A172 (cell line): ENCODE measurements around the gene EMSY. TPM values are rescaled to one million over a fixed set of nuclear protein-coding genes. Genes with fewer than 3 reads are reported as not detected.

ENCODE experiments used
- DNase-seq: peaks from one replicate; pipeline ENCODE4 v3.0.0-alpha.2; 2015; ENCODE audit warnings: low spot score
- total RNA-seq: library from RNA; depleted of rRNA; stranded (reverse); fragments of >200 nt; shearing (Covaris generic); gene quantifications from 2 replicates; pipeline ENCODE4 v1.2.3, GENCODE V29; 2014

Gene EMSY
- total RNA-seq, 1 experiment from 2014 or later = 29.2 TPM

DNA sequence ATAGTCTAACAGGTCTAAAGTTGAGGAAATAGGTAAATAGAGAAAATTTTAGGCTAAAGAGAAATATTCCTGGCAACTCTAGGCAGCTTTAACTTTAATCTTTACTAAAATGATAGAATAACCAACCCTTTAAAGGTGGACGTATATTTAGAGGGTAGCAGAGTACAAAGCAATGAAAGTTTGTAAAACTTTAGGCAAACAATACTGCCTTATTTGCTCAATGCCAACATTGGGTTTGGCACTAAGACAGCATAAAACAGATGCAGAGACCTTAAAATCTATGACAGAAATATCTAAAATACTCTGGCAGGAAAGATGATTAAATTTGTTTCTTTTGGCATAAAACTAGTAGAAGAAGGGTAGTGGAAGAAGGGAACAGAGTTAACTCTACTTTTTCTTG lies 70.7 kb downstream of the EMSY start:
- no peak for DNase-seq

GRCh38 chr11:76523147-76523546 lies 78.3 kb downstream of the EMSY start:
- DNase-seq = no peak

DNA sequence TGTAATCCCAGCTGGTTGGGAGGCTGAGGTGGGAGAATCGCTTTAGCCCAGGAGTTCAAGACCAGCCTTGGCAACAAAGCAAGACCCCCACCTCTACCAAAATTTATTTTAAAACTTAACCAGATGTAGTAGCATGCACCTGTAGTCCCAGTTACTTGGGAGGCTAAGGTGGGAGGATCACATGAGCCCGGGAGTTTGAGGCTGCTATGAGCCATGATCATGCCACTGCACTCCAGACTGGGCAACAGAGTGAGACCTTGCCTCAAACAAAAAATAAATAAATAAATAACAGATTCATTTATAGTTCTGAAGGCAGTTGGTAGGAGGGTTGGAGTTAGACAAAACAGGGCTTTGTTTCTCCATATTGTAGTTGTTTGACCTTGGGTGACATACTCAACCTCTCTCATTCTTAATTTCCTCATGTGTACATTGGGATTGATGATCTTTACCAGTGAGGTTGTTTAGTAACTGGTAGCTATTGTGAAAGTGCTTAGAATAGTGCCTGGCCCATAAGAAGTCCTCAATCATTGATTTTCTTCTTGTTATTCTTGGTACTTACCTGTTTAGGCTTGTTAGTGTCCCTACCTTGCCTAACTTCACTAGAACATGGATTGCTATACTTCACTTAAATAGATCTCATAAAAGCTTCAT lies 79.1 kb downstream of the EMSY start:
- DNase-seq = no peak

DNA sequence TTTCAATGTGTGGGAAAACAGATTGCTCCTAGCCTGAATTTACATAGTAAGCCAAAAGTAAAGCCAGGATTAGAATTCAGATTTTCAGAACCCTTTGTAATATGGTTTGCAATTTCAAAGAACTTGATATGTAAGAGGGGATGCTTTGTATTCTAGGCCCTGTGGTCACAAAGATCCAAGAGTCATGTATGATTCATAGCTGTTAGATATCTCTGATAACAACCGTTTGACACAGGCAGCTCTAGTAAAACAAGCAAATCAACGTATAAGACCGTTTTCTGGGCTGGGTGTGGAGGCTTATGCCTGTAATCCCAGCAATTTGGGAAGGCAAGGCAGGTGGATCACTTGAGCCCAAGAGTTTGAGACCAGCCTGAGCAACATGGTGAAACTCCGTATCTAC lies 79.6 kb downstream of the EMSY start:
- peak; percentile 47 for DNase-seq

DNA sequence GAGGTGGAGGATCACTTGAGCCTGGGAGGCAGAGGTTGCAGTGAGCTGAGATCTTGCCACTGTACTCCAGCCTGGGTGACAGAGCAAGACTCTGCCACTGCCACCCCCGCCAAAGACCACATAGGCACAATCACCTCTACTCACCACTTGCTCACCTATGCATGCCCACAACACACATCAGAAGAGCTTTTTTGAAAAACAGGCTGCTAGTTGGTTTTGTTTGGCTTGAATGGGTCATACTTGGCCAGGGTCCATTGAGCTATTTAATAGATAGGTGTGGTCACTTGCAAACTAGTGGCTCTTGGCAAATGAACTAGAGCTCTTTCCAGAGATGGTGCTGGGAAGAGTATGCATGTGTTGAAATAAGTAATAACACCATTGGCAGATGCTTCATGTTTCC lies 80.1 kb downstream of the EMSY start:
- DNase-seq = peak; percentile 75

DNA sequence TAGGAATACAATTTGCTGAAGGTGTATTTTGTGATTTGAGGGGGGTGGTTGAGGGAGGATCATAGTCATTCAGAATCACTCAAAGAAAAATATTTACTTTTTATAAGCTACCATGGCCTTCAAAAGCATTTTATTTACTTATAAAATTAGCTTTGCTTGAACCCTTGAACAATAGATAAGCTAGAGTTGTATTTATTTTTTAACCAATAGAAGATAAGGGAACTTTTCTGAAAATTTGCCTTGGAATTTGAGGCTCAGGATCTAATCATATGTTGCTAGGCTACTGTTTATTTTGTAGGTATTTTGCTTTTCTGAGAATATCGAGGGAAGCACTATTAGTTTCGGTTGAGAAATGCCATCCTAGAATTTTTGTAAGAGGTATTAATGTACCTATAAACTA lies 82.1 kb downstream of the EMSY start:
- no peak for DNase-seq

GRCh38 chr11:76542436-76542835 lies 97.6 kb downstream of the EMSY start:
- DNase-seq = no peak

DNA sequence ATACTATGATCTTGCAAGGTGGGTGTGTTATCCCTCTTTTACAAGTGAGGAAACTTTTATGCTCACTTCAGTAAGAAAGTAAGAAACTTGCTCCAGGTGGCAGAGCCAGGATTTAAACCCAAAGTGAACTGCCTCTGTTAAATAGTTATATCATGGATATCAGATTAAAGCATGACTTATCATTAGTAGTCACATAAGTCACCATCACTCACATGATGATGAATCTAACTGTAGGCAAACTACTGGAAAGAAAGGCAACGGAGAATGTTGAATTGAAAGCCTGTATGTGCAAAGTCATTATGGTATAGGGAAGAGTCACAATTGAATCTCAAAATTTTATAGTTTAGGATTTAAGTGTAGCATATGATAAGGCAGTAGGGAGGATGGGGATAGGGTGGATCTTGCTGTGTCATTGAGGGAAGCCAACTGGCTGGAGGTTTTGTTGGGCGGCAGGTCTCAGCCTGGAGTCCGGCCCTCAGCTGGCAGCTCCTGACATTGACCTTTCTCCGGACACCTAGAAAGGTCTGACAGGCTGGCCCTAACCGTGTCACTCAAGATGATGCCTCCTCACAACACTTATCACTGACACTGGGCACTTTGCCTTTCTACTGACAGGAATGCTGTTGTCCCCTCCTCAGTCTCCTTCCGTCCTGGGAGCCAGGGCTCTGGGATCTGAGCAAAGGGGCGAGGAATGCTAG lies 98.3 kb downstream of the EMSY start:
- DNase-seq = peak; percentile 41

GRCh38 chr11:76550781-76551180 lies 106.0 kb downstream of the EMSY start:
- DNase-seq = no peak

GRCh38 chr11:76551400-76551799 lies 106.6 kb downstream of the EMSY start:
- no peak for DNase-seq

DNA sequence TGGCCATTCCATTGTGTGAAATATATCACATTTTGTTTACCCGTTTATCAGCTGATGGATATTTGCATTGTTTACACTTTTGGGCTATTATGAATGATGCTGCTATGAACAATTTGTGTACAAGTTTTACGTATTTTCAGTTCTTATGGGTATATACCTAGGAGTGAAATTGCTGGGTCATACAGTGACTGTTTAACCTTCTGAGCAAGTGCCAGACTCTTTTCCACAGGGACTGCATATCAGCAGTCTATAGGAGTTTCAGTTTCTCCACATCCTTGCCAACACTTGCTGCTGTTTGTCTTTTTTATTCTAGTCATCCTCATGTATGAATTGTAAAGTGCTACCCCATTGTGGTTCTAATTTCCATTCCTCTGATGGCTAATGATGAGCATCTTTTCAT lies 108.2 kb downstream of the EMSY start:
- DNase-seq = no peak

GRCh38 chr11:76553554-76554476 lies 109.0 kb downstream of the EMSY start:
- DNase-seq = no peak

- DNase-seq = no peak
Measured at GRCh38 chr11:76554767-76555166, 109.9 kb downstream of the EMSY start.

GRCh38 chr11:76557466-76557865 lies 112.6 kb downstream of the EMSY start:
- no peak for DNase-seq

GRCh38 chr11:76558473-76558872 lies 113.7 kb downstream of the EMSY start:
- no peak for DNase-seq

GRCh38 chr11:76558891-76559290 lies 114.1 kb downstream of the EMSY start:
- DNase-seq = no peak

- no peak for DNase-seq
Measured at GRCh38 chr11:76559346-76559745, 114.5 kb downstream of the EMSY start.

DNA sequence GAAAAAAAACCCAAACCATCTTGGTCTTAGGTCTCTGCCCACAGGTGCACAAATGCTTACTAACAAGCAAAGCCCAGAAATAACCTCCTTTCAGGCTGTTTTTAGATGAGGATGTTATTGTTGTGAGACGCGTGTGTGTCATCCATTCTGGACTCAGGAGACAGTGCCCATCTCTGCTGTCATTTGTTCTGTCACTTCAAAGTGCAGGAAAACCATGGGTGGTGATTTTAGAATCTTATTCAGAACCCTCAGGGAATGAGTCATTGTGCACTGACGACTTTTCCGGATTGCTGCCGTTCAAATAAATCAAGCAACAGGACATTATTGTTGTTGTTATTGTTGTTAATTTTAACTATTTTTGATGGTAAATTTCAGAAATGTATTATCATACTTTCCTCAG lies 115.4 kb downstream of the EMSY start:
- peak; percentile 70 for DNase-seq

DNA sequence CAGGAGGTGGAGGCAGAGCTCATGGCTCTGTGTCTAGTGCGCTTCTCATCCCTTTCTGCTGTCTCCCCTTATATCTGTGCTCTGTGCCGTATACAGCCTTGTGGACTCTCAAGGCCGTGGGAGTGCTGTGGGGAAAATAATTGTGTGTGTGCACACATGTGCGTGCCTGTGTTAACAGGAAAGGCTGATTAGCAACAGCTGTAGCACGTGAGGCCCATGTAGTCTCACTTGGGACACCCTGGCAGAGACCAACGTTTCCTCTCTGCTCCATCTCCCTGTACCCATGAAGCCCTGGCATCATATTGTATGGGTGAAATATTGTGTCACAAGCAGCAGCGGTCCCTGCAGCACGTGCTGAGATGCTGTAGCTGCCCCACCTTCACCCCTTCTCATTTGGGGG lies 116.4 kb downstream of the EMSY start:
- DNase-seq = no peak

GRCh38 chr11:76562541-76562940 lies 117.7 kb downstream of the EMSY start:
- DNase-seq = no peak

GRCh38 chr11:76564364-76564763 lies 119.5 kb downstream of the EMSY start:
- no peak for DNase-seq

- no peak for DNase-seq
Measured at GRCh38 chr11:76566811-76567210, 122.0 kb downstream of the EMSY start.

- DNase-seq = no peak
Measured at GRCh38 chr11:76567261-76567660, 122.4 kb downstream of the EMSY start.
